B cell (primary cell): ENCODE data around the gene CACNB2. TPM values are rescaled to one million over a fixed set of nuclear protein-coding genes. Genes with fewer than 3 reads are reported as not detected.

Experiments used
- ATAC-seq: fragments of 200-7000 bp; cut with Tn5 transposase; one replicate; pipeline ENCODE4 v1.10.0; 2021; ENCODE audit warnings: low read depth, mild to moderate bottlenecking, moderate number of reproducible peaks, moderate library complexity
- CTCF ChIA-PET: fragments of 350-600 bp; sonication (Branson Sonifier 250); formaldehyde crosslinking; loops from one replicate; lab custom pipeline; 2021; ENCODE audit warnings: antibody characterized with exemption, inconsistent platforms; lab: Charles Lee
- POLR2A ChIA-PET: fragments of 350-600 bp; sonication (Branson Sonifier 250); formaldehyde crosslinking; loops from one replicate; lab custom pipeline; 2021; ENCODE audit warnings: antibody characterized with exemption; lab: Charles Lee
- DNase-seq: peaks from one replicate; pipeline ENCODE4 v3.0.0; 2013
- H2AFZ ChIP-seq: 2 replicates; pipeline ENCODE4 v1.6.1; 2012; ENCODE audit warnings: mild to moderate bottlenecking, low read depth, low read length; ENCODE audit not compliant: insufficient read depth, poor library complexity, severe bottlenecking
- H3K27ac ChIP-seq, 2 donors: 1 replicate in 1 of 2; 2 replicates in 1 of 2; pipeline ENCODE4 v1.5.1; 2012 to 2013; ENCODE audit warnings: low read length in 2 of 2, mild to moderate bottlenecking in 2 of 2, moderate library complexity in 1 of 2
- H3K27me3 ChIP-seq, 4 experiments: fragments of 200-600 bp in 1 of 4; sonication (generic) in 1 of 4; replicated peaks in 1 of 4; 1 replicate in 2 of 4; 2 replicates in 2 of 4; pipeline versions ENCODE4 v1.6.1 to v1.7.0; 2013 to 2016; ENCODE audit warnings: low read length in 3 of 4, mild to moderate bottlenecking in 2 of 4, mixed read lengths in 1 of 4, moderate library complexity in 1 of 4; ENCODE audit not compliant: insufficient read depth in 4 of 4, control insufficient read depth in 3 of 4; ENCODE audit errors: control extremely low read depth in 1 of 4
- H3K36me3 ChIP-seq, 2 experiments: replicated peaks in 1 of 2; 1 replicate in 1 of 2; 2 replicates in 1 of 2; pipeline versions ENCODE4 v1.6.1 to v1.7.1; 2013; ENCODE audit warnings: low read length in 1 of 2; ENCODE audit not compliant: insufficient read depth in 2 of 2, control insufficient read depth in 1 of 2; ENCODE audit errors: control extremely low read depth in 1 of 2, extremely low read depth in 1 of 2
- H3K4me1 ChIP-seq, 2 donors: fragments of 200-600 bp in 1 of 2; sonication (generic) in 1 of 2; 1 replicate in 1 of 2; 2 replicates in 1 of 2; pipeline versions ENCODE4 v1.5.1 to v1.6.1; 2013 to 2017; ENCODE audit warnings: low read length in 2 of 2; ENCODE audit not compliant: control insufficient read depth in 2 of 2, insufficient read depth in 2 of 2
- H3K4me2 ChIP-seq: replicated peaks from 2 replicates; pipeline ENCODE3; 2012; ENCODE audit warnings: mild to moderate bottlenecking, low read depth, low read length; ENCODE audit not compliant: poor library complexity, severe bottlenecking
- H3K4me3 ChIP-seq, 5 experiments: fragments of 200-600 bp in 1 of 5; sonication (generic) in 1 of 5; 1 replicate in 3 of 5; 2 replicates in 2 of 5; pipeline versions ENCODE4 v1.5.1 to v1.7.0; 2011 to 2016; ENCODE audit warnings: low read length in 4 of 5, mild to moderate bottlenecking in 4 of 5, low read depth in 2 of 5, control low read depth in 1 of 5, moderate library complexity in 1 of 5; ENCODE audit not compliant: insufficient read depth in 1 of 5; ENCODE audit errors: control extremely low read depth in 1 of 5, extremely low read depth in 1 of 5
- H3K79me2 ChIP-seq: fragments of 200-600 bp; sonication (generic); one replicate; pipeline ENCODE4 v1.6.0; 2016; ENCODE audit warnings: low read length; ENCODE audit not compliant: control insufficient read depth, insufficient read depth
- H3K9ac ChIP-seq: fragments of 200-600 bp; sonication (generic); 2 replicates; pipeline ENCODE4 v1.6.1; 2017; ENCODE audit warnings: mild to moderate bottlenecking, low read length, moderate library complexity
- H3K9me3 ChIP-seq, 3 donors: one replicate each; pipeline versions ENCODE4 v1.6.1 to v1.7.1; 2013; ENCODE audit warnings: low read length in 2 of 3; ENCODE audit not compliant: control insufficient read depth in 2 of 3, insufficient read depth in 1 of 3; ENCODE audit errors: control extremely low read depth in 1 of 3
- H4K20me1 ChIP-seq: 2 replicates; pipeline ENCODE4 v1.6.0; 2012; ENCODE audit warnings: mild to moderate bottlenecking, low read length; ENCODE audit not compliant: insufficient read depth, control insufficient read depth, poor library complexity, severe bottlenecking
- H3K27ac Mint-ChIP-seq: one replicate; pipeline ENCODE4 v1.8.0; 2021; ENCODE audit warnings: mixed read lengths
- H3K27me3 Mint-ChIP-seq: one replicate; pipeline ENCODE4 v1.8.0; 2021; ENCODE audit warnings: mixed read lengths
- H3K4me1 Mint-ChIP-seq: one replicate; pipeline ENCODE4 v1.8.0; 2021; ENCODE audit warnings: mixed read lengths
- H3K4me3 Mint-ChIP-seq: one replicate; pipeline ENCODE4 v1.8.0; 2021; ENCODE audit warnings: mixed read lengths
- H3K9me3 Mint-ChIP-seq: one replicate; pipeline ENCODE4 v1.8.0; 2022; ENCODE audit warnings: mixed read lengths; ENCODE audit not compliant: insufficient read depth
- EZH2 ChIP-seq: IDR thresholded peaks from 2 replicates; pipeline ENCODE4 v1.6.1; 2012; ENCODE audit warnings: borderline replicate concordance, low read depth, mild to moderate bottlenecking, moderate library complexity, low read length; ENCODE audit not compliant: insufficient read depth, poor library complexity, severe bottlenecking
- whole genome bisulfite sequencing: methylation state at CpG from one replicate; pipeline ENCODE4 v1.1.5; 2013; ENCODE audit warnings: missing lambda C conversion rate; ENCODE audit not compliant: insufficient coverage; 5-methylcytosine and 5-hydroxymethylcytosine counted together
- intact Hi-C: fragments of 100-400 bp; cut with micrococcal nuclease; formaldehyde crosslinking; loops from one replicate; pipeline ENCODE4 v1.10.0; 2022
- polyA plus RNA-seq: library from polyadenylated mRNA; depleted of rRNA; stranded (reverse); fragments of >200 nt; gene quantifications from 2 replicates; pipeline ENCODE4 v1.2.3, GENCODE V29; 2012
- total RNA-seq, 2 donors: library from RNA; stranded (reverse); fragments of 120-200 nt in 1 of 2; gene quantifications; 1 replicate in 1 of 2; 2 replicates in 1 of 2; pipeline versions ENCODE4 v1.2.3 to v1.2.4, GENCODE V29; 2013 to 2022
- TF ChIP-seq, protein P1 (sequence below): fragments of 200-600 bp; IDR thresholded peaks from one replicate; pipeline ENCODE4 v1.8.0; 2022; ENCODE audit warnings: antibody characterized with exemption, mild to moderate bottlenecking

Gene CACNB2
- total and polyA plus RNA-seq, 2 donors (not counting 1 experiment from before 2014, with no cell fraction given) = not detected

DNA sequence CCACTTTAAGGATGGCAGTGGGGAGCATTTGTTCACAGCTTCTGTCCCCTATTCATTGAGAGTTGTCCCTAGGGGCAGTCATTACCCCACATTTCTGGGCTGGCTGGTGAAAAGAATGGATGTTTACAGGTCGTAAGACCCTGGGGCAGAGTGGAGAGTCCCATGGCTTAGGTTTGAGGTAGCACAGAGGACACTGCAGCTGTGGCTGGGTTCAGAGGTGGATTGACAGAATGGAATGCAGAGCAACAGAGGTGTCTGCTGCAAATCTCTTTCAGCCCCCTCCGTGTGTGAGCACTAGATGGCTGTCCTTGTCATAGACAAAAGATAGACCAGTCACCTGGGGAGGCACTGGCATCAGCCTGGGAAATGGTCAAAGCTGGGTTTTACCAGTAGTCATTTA lies 141.9 kb downstream of the CACNB2 start:
- Histone ChIP-seq H4K20me1 (no peaks in the 10 kb centered on the region), H3K79me2 (no peaks in the 10 kb centered on the region), H3K9ac (no peak overlapping the region), H3K4me2 (no peak overlapping the region), H3K4me3 (no peak overlapping the region), H3K27ac (no peak overlapping the region), H3K36me3 (no peaks in the 10 kb centered on the region), H3K27me3 (no peaks in the 10 kb centered on the region), H2AFZ (no peak overlapping the region), H3K4me1 (no peaks in the 10 kb centered on the region), H3K9me3 (peaks cover 0 to 3% (median 0%) of the 10 kb centered on the region in 3 donors)
- no peak overlapping the region for H3K4me3 Mint-ChIP-seq
- DNase-seq = no peak
- no peak overlapping the region for H3K27ac Mint-ChIP-seq
- H3K9me3 Mint-ChIP-seq = no peaks in the 10 kb centered on the region
- H3K27me3 Mint-ChIP-seq = no peaks in the 10 kb centered on the region
- ATAC-seq = no peak
- CTCF ChIA-PET = no interaction called here
- intact Hi-C loops = no loop called here
- TF ChIP-seq EZH2 = no peak
- TF ChIP-seq, protein P1, sequence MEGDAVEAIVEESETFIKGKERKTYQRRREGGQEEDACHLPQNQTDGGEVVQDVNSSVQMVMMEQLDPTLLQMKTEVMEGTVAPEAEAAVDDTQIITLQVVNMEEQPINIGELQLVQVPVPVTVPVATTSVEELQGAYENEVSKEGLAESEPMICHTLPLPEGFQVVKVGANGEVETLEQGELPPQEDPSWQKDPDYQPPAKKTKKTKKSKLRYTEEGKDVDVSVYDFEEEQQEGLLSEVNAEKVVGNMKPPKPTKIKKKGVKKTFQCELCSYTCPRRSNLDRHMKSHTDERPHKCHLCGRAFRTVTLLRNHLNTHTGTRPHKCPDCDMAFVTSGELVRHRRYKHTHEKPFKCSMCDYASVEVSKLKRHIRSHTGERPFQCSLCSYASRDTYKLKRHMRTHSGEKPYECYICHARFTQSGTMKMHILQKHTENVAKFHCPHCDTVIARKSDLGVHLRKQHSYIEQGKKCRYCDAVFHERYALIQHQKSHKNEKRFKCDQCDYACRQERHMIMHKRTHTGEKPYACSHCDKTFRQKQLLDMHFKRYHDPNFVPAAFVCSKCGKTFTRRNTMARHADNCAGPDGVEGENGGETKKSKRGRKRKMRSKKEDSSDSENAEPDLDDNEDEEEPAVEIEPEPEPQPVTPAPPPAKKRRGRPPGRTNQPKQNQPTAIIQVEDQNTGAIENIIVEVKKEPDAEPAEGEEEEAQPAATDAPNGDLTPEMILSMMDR = no peak
- WGBS = 40% methylated on average over 1 of the region's 2 CpGs
- no peaks in the 10 kb centered on the region for H3K4me1 Mint-ChIP-seq
- POLR2A ChIA-PET = no interaction called here

DNA sequence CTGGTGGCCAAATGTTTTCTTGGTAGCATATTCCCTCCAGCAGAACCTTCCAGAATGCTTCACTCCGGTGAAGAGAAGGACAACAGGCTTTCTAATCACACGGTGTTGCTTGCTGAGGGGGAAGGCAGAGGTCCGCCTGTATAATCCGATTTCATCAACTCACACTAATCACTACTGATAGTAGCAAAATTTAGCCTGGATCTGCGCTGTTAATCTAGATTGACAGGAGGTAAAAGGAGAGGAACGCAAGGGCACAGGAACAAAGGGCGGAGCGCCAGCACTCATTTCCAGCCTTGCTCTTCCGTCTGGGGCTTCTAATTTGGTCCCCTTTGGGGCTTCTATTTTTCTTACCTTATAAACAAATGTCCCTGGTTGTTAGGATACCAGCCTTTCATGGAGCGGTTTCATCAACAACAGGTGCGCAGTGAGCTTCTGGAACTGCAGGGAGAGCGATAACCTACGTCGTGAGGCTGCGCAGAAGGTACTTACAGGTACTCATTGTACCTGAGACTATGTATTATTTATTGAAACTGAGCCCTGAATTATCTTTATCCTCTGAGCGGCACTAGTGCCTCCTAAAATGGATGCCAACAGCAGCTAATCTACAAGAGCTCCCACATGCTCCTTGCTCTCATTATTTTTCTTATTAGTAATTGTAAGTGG lies 150.6 kb downstream of the CACNB2 start:
- H3K27ac ChIP-seq = no peak overlapping the region
- H3K4me3 ChIP-seq = no peak overlapping the region
- no peaks in the 10 kb centered on the region for H3K27me3 ChIP-seq
- ATAC-seq (no peak), DNase-seq (no peak)
- no peaks in the 10 kb centered on the region for H3K27me3 Mint-ChIP-seq
- no peaks in the 10 kb centered on the region for H3K9me3 Mint-ChIP-seq
- H3K4me1 ChIP-seq = peaks cover 0 to 4% of the 10 kb centered on the region in 2 donors
- intact Hi-C loops = no loop called here
- ChIA-PET POLR2A (no interaction called here), CTCF (no interaction called here)
- H3K4me3 Mint-ChIP-seq = no peak overlapping the region
- H3K36me3 ChIP-seq = no peaks in the 10 kb centered on the region
- H3K79me2 ChIP-seq = no peaks in the 10 kb centered on the region
- no peak overlapping the region for H2AFZ ChIP-seq
- TF ChIP-seq, protein P1 = no peak
- no peak for TF ChIP-seq EZH2
- WGBS = 94% methylated on average over 5 of the region's 16 CpGs
- H3K27ac Mint-ChIP-seq = no peak overlapping the region
- H3K4me2 ChIP-seq = no peak overlapping the region
- H3K9ac ChIP-seq = no peak overlapping the region
- H3K9me3 ChIP-seq = no peaks in the 10 kb centered on the region
- peaks cover 8% of the 10 kb centered on the region for H3K4me1 Mint-ChIP-seq
- H4K20me1 ChIP-seq = no peaks in the 10 kb centered on the region
